ENCODE data around the gene KLHL42.

KLHL42 gene

GRCh38 chr12:27810756-27811155 lies 30.7 kb downstream of the KLHL42 start:
- DNase-seq: no peak
- in situ Hi-C loops (cut with MboI; ENCODE audit: low pct_unique_long_range_greater_than_20kb, low sequenced_read_pairs): no loop called here

- in situ Hi-C loops (cut with MboI; ENCODE audit: low pct_unique_long_range_greater_than_20kb, low sequenced_read_pairs): no loop called here
- DNase-seq: no peak
Observed at GRCh38 chr12:27812502-27812901, 32.5 kb downstream of the KLHL42 start.

GRCh38 chr12:27814411-27814810 lies 34.4 kb downstream of the KLHL42 start:
- no peak for DNase-seq
- in situ Hi-C loops (cut with MboI; ENCODE audit: low pct_unique_long_range_greater_than_20kb, low sequenced_read_pairs): no loop called here

GRCh38 chr12:27814851-27815591 lies 35.0 kb downstream of the KLHL42 start:
- DNase-seq: no peak
- in situ Hi-C loops (cut with MboI; ENCODE audit: low pct_unique_long_range_greater_than_20kb, low sequenced_read_pairs): no loop called here

- DNase-seq: no peak
- in situ Hi-C loops (cut with MboI; ENCODE audit: low pct_unique_long_range_greater_than_20kb, low sequenced_read_pairs): no loop called here
Observed at GRCh38 chr12:27817766-27818165, 37.7 kb downstream of the KLHL42 start.

- in situ Hi-C loops (cut with MboI; ENCODE audit: low pct_unique_long_range_greater_than_20kb, low sequenced_read_pairs): no loop called here
- no peak for DNase-seq
Observed at GRCh38 chr12:27818401-27818918, 38.4 kb downstream of the KLHL42 start.

GRCh38 chr12:27820564-27820963 lies 40.5 kb downstream of the KLHL42 start:
- in situ Hi-C loops (cut with MboI; ENCODE audit: low pct_unique_long_range_greater_than_20kb, low sequenced_read_pairs): no loop called here
- no peak for DNase-seq

GRCh38 chr12:27821259-27821973 lies 41.4 kb downstream of the KLHL42 start:
- peak; percentile 76 for DNase-seq
- in situ Hi-C loops (cut with MboI; ENCODE audit: low pct_unique_long_range_greater_than_20kb, low sequenced_read_pairs): no loop called here

GRCh38 chr12:27822076-27822712 lies 42.2 kb downstream of the KLHL42 start:
- in situ Hi-C loops (cut with MboI; ENCODE audit: low pct_unique_long_range_greater_than_20kb, low sequenced_read_pairs): no loop called here
- DNase-seq: no peak

- in situ Hi-C loops (cut with MboI; ENCODE audit: low pct_unique_long_range_greater_than_20kb, low sequenced_read_pairs): no loop called here
- DNase-seq: no peak
Observed at GRCh38 chr12:27823038-27823437, 43.0 kb downstream of the KLHL42 start.

- in situ Hi-C loops (cut with MboI; ENCODE audit: low pct_unique_long_range_greater_than_20kb, low sequenced_read_pairs): no loop called here
- no peak for DNase-seq
Observed at GRCh38 chr12:27824126-27824842, 44.3 kb downstream of the KLHL42 start.

GRCh38 chr12:27826076-27826475 lies 46.0 kb downstream of the KLHL42 start:
- DNase-seq: no peak
- in situ Hi-C loops (cut with MboI; ENCODE audit: low pct_unique_long_range_greater_than_20kb, low sequenced_read_pairs): no loop called here

- in situ Hi-C loops (cut with MboI; ENCODE audit: low pct_unique_long_range_greater_than_20kb, low sequenced_read_pairs): no loop called here
- no peak for DNase-seq
Observed at GRCh38 chr12:27828196-27828595, 48.2 kb downstream of the KLHL42 start.

- in situ Hi-C loops (cut with MboI; ENCODE audit: low pct_unique_long_range_greater_than_20kb, low sequenced_read_pairs): no loop called here
- DNase-seq: no peak
Observed at GRCh38 chr12:27838543-27839185, 58.6 kb downstream of the KLHL42 start.

GRCh38 chr12:27840229-27840999 lies 60.4 kb downstream of the KLHL42 start:
- peak; percentile 20 for DNase-seq
- in situ Hi-C loops (cut with MboI; ENCODE audit: low pct_unique_long_range_greater_than_20kb, low sequenced_read_pairs): no loop called here

GRCh38 chr12:27841392-27841882 lies 61.4 kb downstream of the KLHL42 start:
- in situ Hi-C loops (cut with MboI; ENCODE audit: low pct_unique_long_range_greater_than_20kb, low sequenced_read_pairs): no loop called here
- DNase-seq: peak; percentile 21

GRCh38 chr12:27843714-27844245 lies 63.7 kb downstream of the KLHL42 start:
- in situ Hi-C loops (cut with MboI; ENCODE audit: low pct_unique_long_range_greater_than_20kb, low sequenced_read_pairs): no loop called here
- no peak for DNase-seq

Data from KBM-7 (cell line).